Measurements from ENCODE around the gene SLC6A1.

DNA sequence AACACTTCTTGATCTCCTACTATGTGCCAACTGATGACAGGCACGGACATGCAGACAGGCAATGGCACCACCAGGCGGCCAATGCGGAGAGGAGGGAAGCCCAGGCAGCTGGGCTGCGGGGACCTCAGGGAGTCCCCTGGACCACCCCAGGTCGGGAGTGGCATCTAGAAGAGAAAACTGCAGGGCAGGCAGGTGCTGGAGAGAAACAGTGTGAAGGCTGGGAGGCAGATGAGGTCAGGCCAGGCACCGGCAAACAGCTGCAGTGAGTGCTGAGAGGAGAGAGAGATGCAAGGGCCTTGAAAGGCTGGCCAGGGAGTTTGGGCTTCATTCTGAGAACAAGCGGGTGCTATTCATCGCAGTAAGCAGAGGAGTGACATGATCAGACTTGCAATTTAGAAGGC is 29.1 kb downstream of the SLC6A1 start:
- TF ChIP-seq, protein P1, sequence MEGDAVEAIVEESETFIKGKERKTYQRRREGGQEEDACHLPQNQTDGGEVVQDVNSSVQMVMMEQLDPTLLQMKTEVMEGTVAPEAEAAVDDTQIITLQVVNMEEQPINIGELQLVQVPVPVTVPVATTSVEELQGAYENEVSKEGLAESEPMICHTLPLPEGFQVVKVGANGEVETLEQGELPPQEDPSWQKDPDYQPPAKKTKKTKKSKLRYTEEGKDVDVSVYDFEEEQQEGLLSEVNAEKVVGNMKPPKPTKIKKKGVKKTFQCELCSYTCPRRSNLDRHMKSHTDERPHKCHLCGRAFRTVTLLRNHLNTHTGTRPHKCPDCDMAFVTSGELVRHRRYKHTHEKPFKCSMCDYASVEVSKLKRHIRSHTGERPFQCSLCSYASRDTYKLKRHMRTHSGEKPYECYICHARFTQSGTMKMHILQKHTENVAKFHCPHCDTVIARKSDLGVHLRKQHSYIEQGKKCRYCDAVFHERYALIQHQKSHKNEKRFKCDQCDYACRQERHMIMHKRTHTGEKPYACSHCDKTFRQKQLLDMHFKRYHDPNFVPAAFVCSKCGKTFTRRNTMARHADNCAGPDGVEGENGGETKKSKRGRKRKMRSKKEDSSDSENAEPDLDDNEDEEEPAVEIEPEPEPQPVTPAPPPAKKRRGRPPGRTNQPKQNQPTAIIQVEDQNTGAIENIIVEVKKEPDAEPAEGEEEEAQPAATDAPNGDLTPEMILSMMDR (IDR thresholded peaks at IDR 0.05), result no peak
- TF ChIP-seq POLR2A (IDR thresholded peaks at IDR 0.05), result no peak

Data from heart left ventricle (tissue), 13 donors.